DMS53 treated with DMSO at 0.1 percent for 48 hours (cell line): ENCODE data around the gene DMD.
"Not testable (repeated sequence)": the region's sequence is repeated elsewhere in the genome, so short reads cannot be mapped to it uniquely, and the experiment has no call there.

Source experiments
- DNase-seq: peaks from one replicate; lab custom pipeline; 2025; ENCODE audit not compliant: unreplicated experiment; lab: John Stamatoyannopoulos, UW

Gene DMD

GRCh38 chrX:33211356-33212260 lies at the start of gene DMD:
TSS of gene DMD (minus strand) at chrX:33211549. CDS start at chrX:33211312, 237 bp downstream.
- DNase-seq: no peak

- DNase-seq: no peak
These were observed 41.0 kb upstream of the DMD start for GRCh38 chrX:33252306-33252825.

GRCh38 chrX:33218819-33219218 lies 7.5 kb upstream of the DMD start:
- no peak for DNase-seq

- no peak for DNase-seq
These were observed 1.2 kb downstream of the DMD start for GRCh38 chrX:33210156-33210555.

- no peak for DNase-seq
These were observed 4.3 kb downstream of the DMD start for GRCh38 chrX:33207056-33207455.

- no peak for DNase-seq
These were observed 6.0 kb downstream of the DMD start for GRCh38 chrX:33205321-33205720.

- no peak for DNase-seq
These were observed 6.5 kb downstream of the DMD start for GRCh38 chrX:33204889-33205288.

- DNase-seq: no peak
These were observed 12.6 kb downstream of the DMD start for GRCh38 chrX:33198561-33199279.

GRCh38 chrX:33195698-33196097 lies 15.7 kb downstream of the DMD start:
- DNase-seq: no peak

- DNase-seq: no peak
These were observed 16.4 kb downstream of the DMD start for GRCh38 chrX:33194876-33195433.

- no peak for DNase-seq
These were observed 17.1 kb downstream of the DMD start for GRCh38 chrX:33194289-33194688.

GRCh38 chrX:33190016-33190415 lies 21.3 kb downstream of the DMD start:
- DNase-seq: no peak

- no peak for DNase-seq
These were observed 22.5 kb downstream of the DMD start for GRCh38 chrX:33188881-33189280.

- DNase-seq: no peak
These were observed 23.1 kb downstream of the DMD start for GRCh38 chrX:33188286-33188685.

GRCh38 chrX:33184803-33185202 lies 26.5 kb downstream of the DMD start:
- not testable (repeated sequence) for DNase-seq

- DNase-seq: no peak
These were observed 28.0 kb downstream of the DMD start for GRCh38 chrX:33183361-33183760.

- DNase-seq: no peak
These were observed 32.7 kb downstream of the DMD start for GRCh38 chrX:33178690-33179089.

GRCh38 chrX:33178218-33178617 lies 33.1 kb downstream of the DMD start:
- no peak for DNase-seq

- no peak for DNase-seq
These were observed 36.1 kb downstream of the DMD start for GRCh38 chrX:33175201-33175600.

GRCh38 chrX:33171041-33171440 lies 40.3 kb downstream of the DMD start:
- no peak for DNase-seq

GRCh38 chrX:33161829-33162228 lies 49.5 kb downstream of the DMD start:
- DNase-seq: no peak

GRCh38 chrX:33160273-33160672 lies 51.1 kb downstream of the DMD start:
- no peak for DNase-seq
